ENCODE data around the gene ZNF460. TPM values are rescaled to one million over a fixed set of nuclear protein-coding genes. Genes with fewer than 3 reads are reported as not detected.

Gene ZNF460
- total and polyA plus RNA-seq, 2 of the 13 experiments (the other 11 are each of a cell fraction or from before 2014, with no cell fraction given): 14.5 to 44.8 TPM

DNA sequence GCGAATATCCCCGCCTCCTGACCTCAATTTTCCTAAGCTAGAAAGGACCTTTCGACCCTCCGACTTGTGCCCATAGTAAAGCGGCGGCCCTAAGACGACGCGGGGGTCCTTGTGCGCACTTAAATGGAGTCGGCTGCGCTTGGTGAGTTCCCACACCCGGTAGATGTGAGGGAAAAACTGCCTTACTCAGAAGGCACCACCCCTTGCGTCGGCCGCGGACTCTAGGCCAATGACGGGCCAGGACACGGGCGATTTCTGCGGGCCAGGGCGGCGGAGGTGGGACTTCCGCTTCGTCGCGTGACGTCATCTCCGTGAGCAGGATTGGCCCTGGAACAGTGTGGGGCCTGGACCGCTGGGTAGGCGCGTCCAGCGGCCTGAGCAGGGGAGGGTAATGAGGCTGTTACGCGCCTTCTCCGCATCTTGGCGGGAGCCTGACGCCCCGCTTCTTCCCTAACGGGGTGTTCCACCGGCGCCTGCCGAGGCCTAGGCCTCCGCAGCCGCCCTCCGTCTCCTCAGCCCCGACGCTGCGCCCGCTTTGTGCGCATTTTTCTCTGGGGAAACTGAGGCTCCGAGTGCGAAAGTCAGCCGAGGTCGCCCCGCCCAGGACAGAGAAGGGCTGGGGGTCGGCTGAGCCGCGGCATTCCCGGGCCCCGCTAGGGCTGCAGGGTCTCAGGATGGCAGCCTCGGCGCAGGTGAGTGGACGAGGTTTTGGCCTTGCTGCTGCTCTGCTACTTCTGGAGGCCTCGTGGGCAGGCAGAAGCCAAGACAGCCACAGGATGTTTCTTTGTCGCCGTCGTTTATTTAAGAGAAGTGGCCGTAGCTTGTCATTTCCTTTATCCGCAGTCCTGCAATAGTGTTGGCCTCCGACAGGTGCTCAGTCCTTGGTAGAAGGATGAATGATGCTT lies 40.1 kb downstream of the ZNF460 start, which contains the start of gene ZNF543 (continued):
- TF ChIP-seq, protein P1, sequence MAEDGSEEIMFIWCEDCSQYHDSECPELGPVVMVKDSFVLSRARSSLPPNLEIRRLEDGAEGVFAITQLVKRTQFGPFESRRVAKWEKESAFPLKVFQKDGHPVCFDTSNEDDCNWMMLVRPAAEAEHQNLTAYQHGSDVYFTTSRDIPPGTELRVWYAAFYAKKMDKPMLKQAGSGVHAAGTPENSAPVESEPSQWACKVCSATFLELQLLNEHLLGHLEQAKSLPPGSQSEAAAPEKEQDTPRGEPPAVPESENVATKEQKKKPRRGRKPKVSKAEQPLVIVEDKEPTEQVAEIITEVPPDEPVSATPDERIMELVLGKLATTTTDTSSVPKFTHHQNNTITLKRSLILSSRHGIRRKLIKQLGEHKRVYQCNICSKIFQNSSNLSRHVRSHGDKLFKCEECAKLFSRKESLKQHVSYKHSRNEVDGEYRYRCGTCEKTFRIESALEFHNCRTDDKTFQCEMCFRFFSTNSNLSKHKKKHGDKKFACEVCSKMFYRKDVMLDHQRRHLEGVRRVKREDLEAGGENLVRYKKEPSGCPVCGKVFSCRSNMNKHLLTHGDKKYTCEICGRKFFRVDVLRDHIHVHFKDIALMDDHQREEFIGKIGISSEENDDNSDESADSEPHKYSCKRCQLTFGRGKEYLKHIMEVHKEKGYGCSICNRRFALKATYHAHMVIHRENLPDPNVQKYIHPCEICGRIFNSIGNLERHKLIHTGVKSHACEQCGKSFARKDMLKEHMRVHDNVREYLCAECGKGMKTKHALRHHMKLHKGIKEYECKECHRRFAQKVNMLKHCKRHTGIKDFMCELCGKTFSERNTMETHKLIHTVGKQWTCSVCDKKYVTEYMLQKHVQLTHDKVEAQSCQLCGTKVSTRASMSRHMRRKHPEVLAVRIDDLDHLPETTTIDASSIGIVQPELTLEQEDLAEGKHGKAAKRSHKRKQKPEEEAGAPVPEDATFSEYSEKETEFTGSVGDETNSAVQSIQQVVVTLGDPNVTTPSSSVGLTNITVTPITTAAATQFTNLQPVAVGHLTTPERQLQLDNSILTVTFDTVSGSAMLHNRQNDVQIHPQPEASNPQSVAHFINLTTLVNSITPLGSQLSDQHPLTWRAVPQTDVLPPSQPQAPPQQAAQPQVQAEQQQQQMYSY (CRISPR knock-in tag; IDR thresholded peaks at IDR 0.05): no peak
- TF ChIP-seq ZBTB21 (CRISPR knock-in tag; IDR thresholded peaks at IDR 0.05) (peak; percentile 81; the same call in 1 of the 2 replicates), ZFP36L1 (CRISPR knock-in tag; IDR thresholded peaks at IDR 0.05) (no peak; the same call in 1 of the 2 replicates), NCOA5 (CRISPR knock-in tag; IDR thresholded peaks at IDR 0.05) (no peak), ELF4 (CRISPR knock-in tag; IDR thresholded peaks at IDR 0.05; ENCODE audit: borderline replicate concordance) (no peak), ZNF121 (CRISPR knock-in tag; IDR thresholded peaks at IDR 0.05) (0 out of 2 replicates have a peak, but pooled peaks have one; percentile 2), ZNF619 (CRISPR knock-in tag; IDR thresholded peaks at IDR 0.05) (no peak), HDAC1 (CRISPR knock-in tag; IDR thresholded peaks at IDR 0.05) (peak; percentile 69; the same call in 1 of the 2 replicates)
- TF ChIP-seq, protein P2, sequence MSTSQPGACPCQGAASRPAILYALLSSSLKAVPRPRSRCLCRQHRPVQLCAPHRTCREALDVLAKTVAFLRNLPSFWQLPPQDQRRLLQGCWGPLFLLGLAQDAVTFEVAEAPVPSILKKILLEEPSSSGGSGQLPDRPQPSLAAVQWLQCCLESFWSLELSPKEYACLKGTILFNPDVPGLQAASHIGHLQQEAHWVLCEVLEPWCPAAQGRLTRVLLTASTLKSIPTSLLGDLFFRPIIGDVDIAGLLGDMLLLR (CRISPR knock-in tag; IDR thresholded peaks at IDR 0.05): no peak
- TF ChIP-seq, protein P3, sequence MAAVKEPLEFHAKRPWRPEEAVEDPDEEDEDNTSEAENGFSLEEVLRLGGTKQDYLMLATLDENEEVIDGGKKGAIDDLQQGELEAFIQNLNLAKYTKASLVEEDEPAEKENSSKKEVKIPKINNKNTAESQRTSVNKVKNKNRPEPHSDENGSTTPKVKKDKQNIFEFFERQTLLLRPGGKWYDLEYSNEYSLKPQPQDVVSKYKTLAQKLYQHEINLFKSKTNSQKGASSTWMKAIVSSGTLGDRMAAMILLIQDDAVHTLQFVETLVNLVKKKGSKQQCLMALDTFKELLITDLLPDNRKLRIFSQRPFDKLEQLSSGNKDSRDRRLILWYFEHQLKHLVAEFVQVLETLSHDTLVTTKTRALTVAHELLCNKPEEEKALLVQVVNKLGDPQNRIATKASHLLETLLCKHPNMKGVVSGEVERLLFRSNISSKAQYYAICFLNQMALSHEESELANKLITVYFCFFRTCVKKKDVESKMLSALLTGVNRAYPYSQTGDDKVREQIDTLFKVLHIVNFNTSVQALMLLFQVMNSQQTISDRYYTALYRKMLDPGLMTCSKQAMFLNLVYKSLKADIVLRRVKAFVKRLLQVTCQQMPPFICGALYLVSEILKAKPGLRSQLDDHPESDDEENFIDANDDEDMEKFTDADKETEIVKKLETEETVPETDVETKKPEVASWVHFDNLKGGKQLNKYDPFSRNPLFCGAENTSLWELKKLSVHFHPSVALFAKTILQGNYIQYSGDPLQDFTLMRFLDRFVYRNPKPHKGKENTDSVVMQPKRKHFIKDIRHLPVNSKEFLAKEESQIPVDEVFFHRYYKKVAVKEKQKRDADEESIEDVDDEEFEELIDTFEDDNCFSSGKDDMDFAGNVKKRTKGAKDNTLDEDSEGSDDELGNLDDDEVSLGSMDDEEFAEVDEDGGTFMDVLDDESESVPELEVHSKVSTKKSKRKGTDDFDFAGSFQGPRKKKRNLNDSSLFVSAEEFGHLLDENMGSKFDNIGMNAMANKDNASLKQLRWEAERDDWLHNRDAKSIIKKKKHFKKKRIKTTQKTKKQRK (IDR thresholded peaks at IDR 0.05; ENCODE audit: low read length): no peak
- TF ChIP-seq, protein P4, sequence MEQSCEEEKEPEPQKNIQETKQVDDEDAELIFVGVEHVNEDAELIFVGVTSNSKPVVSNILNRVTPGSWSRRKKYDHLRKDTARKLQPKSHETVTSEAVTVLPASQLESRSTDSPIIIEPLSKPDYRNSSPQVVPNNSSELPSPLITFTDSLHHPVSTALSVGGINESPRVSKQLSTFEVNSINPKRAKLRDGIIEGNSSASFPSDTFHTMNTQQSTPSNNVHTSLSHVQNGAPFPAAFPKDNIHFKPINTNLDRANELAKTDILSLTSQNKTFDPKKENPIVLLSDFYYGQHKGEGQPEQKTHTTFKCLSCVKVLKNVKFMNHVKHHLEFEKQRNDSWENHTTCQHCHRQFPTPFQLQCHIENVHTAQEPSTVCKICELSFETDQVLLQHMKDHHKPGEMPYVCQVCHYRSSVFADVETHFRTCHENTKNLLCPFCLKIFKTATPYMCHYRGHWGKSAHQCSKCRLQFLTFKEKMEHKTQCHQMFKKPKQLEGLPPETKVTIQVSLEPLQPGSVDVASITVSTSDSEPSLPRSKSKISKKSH (CRISPR knock-in tag; IDR thresholded peaks at IDR 0.05; ENCODE audit: borderline replicate concordance): no peak
- TF ChIP-seq, protein P5, sequence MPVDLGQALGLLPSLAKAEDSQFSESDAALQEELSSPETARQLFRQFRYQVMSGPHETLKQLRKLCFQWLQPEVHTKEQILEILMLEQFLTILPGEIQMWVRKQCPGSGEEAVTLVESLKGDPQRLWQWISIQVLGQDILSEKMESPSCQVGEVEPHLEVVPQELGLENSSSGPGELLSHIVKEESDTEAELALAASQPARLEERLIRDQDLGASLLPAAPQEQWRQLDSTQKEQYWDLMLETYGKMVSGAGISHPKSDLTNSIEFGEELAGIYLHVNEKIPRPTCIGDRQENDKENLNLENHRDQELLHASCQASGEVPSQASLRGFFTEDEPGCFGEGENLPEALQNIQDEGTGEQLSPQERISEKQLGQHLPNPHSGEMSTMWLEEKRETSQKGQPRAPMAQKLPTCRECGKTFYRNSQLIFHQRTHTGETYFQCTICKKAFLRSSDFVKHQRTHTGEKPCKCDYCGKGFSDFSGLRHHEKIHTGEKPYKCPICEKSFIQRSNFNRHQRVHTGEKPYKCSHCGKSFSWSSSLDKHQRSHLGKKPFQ (CRISPR knock-in tag; IDR thresholded peaks at IDR 0.05; ENCODE audit: insufficient replicate concordance): no peak
- TF ChIP-seq, protein P6, sequence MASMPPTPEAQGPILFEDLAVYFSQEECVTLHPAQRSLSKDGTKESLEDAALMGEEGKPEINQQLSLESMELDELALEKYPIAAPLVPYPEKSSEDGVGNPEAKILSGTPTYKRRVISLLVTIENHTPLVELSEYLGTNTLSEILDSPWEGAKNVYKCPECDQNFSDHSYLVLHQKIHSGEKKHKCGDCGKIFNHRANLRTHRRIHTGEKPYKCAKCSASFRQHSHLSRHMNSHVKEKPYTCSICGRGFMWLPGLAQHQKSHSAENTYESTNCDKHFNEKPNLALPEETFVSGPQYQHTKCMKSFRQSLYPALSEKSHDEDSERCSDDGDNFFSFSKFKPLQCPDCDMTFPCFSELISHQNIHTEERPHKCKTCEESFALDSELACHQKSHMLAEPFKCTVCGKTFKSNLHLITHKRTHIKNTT (CRISPR knock-in tag; IDR thresholded peaks at IDR 0.05): no peak
